ENCODE data around the gene METTL26. TPM values are rescaled to one million over a fixed set of nuclear protein-coding genes. Genes with fewer than 3 reads are reported as not detected.

Gene METTL26
- total and polyA plus RNA-seq, 9 of the 15 experiments (the other 6 are each of a cell fraction or from before 2014, with no cell fraction given): 7.3 to 262 (median 80.9) TPM

DNA sequence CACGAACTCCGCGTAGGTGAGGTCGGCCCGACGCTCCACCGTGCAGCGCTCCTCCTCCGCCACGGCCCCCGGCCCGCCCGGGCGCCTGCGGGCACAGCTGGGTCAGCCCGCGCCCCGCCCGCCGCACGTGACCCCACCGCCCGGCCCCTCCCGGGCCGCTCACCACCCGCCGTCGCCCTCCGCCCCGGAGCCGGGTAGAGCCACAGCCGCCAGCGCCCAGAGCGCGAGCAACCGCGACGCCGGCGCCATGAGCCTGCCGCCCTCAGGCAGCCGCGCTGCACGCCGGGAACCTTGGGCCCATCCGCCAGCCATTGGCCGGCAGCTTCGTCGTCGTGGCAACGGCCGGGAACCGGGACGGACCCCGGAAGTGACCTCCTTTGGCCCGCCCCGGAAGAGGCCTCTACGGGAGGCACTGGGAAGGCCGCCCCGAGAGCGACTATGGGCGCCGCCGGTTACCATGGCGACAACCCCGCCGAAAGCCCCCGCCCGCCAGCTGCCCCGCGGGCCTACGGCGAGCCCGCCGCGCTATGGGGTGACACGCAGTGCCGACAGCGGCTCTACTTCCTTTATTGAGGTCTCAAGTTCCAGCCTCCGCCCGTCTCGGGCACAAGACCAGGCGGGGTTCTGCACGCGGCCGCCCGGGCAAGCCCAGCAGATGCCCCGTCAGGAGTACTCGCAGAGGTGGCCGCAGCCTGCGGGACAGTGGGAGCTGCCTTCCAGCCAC, 48.1 kb upstream of the METTL26 start, which contains the start of gene JMJD8 (continued):
- TF ChIP-seq, protein P1, sequence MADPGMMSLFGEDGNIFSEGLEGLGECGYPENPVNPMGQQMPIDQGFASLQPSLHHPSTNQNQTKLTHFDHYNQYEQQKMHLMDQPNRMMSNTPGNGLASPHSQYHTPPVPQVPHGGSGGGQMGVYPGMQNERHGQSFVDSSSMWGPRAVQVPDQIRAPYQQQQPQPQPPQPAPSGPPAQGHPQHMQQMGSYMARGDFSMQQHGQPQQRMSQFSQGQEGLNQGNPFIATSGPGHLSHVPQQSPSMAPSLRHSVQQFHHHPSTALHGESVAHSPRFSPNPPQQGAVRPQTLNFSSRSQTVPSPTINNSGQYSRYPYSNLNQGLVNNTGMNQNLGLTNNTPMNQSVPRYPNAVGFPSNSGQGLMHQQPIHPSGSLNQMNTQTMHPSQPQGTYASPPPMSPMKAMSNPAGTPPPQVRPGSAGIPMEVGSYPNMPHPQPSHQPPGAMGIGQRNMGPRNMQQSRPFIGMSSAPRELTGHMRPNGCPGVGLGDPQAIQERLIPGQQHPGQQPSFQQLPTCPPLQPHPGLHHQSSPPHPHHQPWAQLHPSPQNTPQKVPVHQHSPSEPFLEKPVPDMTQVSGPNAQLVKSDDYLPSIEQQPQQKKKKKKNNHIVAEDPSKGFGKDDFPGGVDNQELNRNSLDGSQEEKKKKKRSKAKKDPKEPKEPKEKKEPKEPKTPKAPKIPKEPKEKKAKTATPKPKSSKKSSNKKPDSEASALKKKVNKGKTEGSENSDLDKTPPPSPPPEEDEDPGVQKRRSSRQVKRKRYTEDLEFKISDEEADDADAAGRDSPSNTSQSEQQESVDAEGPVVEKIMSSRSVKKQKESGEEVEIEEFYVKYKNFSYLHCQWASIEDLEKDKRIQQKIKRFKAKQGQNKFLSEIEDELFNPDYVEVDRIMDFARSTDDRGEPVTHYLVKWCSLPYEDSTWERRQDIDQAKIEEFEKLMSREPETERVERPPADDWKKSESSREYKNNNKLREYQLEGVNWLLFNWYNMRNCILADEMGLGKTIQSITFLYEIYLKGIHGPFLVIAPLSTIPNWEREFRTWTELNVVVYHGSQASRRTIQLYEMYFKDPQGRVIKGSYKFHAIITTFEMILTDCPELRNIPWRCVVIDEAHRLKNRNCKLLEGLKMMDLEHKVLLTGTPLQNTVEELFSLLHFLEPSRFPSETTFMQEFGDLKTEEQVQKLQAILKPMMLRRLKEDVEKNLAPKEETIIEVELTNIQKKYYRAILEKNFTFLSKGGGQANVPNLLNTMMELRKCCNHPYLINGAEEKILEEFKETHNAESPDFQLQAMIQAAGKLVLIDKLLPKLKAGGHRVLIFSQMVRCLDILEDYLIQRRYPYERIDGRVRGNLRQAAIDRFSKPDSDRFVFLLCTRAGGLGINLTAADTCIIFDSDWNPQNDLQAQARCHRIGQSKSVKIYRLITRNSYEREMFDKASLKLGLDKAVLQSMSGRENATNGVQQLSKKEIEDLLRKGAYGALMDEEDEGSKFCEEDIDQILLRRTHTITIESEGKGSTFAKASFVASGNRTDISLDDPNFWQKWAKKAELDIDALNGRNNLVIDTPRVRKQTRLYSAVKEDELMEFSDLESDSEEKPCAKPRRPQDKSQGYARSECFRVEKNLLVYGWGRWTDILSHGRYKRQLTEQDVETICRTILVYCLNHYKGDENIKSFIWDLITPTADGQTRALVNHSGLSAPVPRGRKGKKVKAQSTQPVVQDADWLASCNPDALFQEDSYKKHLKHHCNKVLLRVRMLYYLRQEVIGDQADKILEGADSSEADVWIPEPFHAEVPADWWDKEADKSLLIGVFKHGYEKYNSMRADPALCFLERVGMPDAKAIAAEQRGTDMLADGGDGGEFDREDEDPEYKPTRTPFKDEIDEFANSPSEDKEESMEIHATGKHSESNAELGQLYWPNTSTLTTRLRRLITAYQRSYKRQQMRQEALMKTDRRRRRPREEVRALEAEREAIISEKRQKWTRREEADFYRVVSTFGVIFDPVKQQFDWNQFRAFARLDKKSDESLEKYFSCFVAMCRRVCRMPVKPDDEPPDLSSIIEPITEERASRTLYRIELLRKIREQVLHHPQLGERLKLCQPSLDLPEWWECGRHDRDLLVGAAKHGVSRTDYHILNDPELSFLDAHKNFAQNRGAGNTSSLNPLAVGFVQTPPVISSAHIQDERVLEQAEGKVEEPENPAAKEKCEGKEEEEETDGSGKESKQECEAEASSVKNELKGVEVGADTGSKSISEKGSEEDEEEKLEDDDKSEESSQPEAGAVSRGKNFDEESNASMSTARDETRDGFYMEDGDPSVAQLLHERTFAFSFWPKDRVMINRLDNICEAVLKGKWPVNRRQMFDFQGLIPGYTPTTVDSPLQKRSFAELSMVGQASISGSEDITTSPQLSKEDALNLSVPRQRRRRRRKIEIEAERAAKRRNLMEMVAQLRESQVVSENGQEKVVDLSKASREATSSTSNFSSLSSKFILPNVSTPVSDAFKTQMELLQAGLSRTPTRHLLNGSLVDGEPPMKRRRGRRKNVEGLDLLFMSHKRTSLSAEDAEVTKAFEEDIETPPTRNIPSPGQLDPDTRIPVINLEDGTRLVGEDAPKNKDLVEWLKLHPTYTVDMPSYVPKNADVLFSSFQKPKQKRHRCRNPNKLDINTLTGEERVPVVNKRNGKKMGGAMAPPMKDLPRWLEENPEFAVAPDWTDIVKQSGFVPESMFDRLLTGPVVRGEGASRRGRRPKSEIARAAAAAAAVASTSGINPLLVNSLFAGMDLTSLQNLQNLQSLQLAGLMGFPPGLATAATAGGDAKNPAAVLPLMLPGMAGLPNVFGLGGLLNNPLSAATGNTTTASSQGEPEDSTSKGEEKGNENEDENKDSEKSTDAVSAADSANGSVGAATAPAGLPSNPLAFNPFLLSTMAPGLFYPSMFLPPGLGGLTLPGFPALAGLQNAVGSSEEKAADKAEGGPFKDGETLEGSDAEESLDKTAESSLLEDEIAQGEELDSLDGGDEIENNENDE (IDR thresholded peaks at IDR 0.05; ENCODE audit: low read depth, low read length): no peak
- TF ChIP-seq TAL1 (IDR thresholded peaks at IDR 0.05) (no peak), GTF2E2 (tag; IDR thresholded peaks at IDR 0.05) (no peak), RBM22 (IDR thresholded peaks at IDR 0.05; ENCODE audit: low read depth, low read length, poor library complexity, severe bottlenecking) (peak; percentile 99), SRSF1 (IDR thresholded peaks at IDR 0.05; ENCODE audit: low read depth, low read length) (no peak), ZNF766 (CRISPR knock-in tag; conservative IDR thresholded peaks at IDR 0.05) (0 out of 2 replicates have a peak, but pooled peaks have one; percentile 55), IFI16 (CRISPR knock-in tag; IDR thresholded peaks at IDR 0.05) (no peak), MED1 (CRISPR knock-in tag; IDR thresholded peaks at IDR 0.05; ENCODE audit: borderline replicate concordance) (no peak), NR2C1 (IDR thresholded peaks at IDR 0.05) (peak; percentile 90), NR2C1 (tag; IDR thresholded peaks at IDR 0.05) (peak; percentile 94), MBD2 (IDR thresholded peaks at IDR 0.05; ENCODE audit: borderline replicate concordance, low read depth) (peak; percentile 55; the same call in 1 of the 2 replicates), ZNF444 (CRISPR knock-in tag; IDR thresholded peaks at IDR 0.05) (no peak), TARDBP (IDR thresholded peaks at IDR 0.05) (0 out of 2 replicates have a peak, but pooled peaks have one; percentile 2), BCOR (IDR thresholded peaks at IDR 0.05) (no peak), MXI1 (IDR thresholded peaks at IDR 0.05; ENCODE audit: low read depth, low read length) (peak; percentile 94), NONO (IDR thresholded peaks at IDR 0.05; ENCODE audit: low read depth in 2 of 2, low read length in 1 of 2) (peak; percentile 70 to 86; a peak in 3 of 4 replicates)
- TF ChIP-seq, protein P2, sequence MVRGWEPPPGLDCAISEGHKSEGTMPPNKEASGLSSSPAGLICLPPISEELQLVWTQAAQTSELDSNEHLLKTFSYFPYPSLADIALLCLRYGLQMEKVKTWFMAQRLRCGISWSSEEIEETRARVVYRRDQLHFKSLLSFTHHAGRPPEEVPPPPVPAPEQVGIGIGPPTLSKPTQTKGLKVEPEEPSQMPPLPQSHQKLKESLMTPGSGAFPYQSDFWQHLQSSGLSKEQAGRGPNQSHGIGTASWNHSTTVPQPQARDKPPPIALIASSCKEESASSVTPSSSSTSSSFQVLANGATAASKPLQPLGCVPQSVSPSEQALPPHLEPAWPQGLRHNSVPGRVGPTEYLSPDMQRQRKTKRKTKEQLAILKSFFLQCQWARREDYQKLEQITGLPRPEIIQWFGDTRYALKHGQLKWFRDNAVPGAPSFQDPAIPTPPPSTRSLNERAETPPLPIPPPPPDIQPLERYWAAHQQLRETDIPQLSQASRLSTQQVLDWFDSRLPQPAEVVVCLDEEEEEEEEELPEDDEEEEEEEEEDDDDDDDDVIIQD (CRISPR knock-in tag; IDR thresholded peaks at IDR 0.05): no peak
